ENCODE results near the gene NFATC4.

The NFATC4 gene

GRCh38 chr14:24337144-24337823 lies 30.7 kb upstream of the NFATC4 start:
- no peak overlapping the region for H3K4me3 Mint-ChIP-seq
- peaks cover 13% of the 10 kb centered on the region for H3K4me1 Mint-ChIP-seq
- no peaks in the 10 kb centered on the region for H3K36me3 Mint-ChIP-seq (ENCODE audit: low read depth)
- TF ChIP-seq, protein P1, sequence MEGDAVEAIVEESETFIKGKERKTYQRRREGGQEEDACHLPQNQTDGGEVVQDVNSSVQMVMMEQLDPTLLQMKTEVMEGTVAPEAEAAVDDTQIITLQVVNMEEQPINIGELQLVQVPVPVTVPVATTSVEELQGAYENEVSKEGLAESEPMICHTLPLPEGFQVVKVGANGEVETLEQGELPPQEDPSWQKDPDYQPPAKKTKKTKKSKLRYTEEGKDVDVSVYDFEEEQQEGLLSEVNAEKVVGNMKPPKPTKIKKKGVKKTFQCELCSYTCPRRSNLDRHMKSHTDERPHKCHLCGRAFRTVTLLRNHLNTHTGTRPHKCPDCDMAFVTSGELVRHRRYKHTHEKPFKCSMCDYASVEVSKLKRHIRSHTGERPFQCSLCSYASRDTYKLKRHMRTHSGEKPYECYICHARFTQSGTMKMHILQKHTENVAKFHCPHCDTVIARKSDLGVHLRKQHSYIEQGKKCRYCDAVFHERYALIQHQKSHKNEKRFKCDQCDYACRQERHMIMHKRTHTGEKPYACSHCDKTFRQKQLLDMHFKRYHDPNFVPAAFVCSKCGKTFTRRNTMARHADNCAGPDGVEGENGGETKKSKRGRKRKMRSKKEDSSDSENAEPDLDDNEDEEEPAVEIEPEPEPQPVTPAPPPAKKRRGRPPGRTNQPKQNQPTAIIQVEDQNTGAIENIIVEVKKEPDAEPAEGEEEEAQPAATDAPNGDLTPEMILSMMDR (IDR thresholded peaks at IDR 0.05; ENCODE audit: unreplicated experiment in 3 of 3), result no peak
- H3K27me3 Mint-ChIP-seq (ENCODE audit: low read depth), result peaks cover 97% of the 10 kb centered on the region
- no peak overlapping the region for H3K27ac Mint-ChIP-seq
- H3K9me3 Mint-ChIP-seq, result no peaks in the 10 kb centered on the region

DNA sequence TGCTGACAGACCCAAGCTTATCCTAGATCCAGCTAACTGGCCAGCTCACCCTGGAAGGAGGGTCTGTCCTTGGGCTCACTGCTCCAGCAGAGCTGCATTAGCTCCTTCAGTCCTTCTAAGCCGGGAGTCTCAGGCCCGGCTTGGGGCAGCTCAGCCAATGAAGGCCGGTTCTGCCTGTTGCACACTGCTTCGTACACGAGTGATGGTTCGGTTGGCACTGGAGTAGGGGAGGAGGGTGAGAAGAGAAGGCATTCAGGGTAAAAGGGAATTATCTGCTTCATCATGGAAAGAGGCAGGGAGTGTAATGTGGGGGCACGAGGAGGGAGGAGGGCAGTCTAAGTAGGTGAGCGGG lies 30.2 kb upstream of the NFATC4 start:
- H3K4me1 Mint-ChIP-seq, result peaks cover 12% of the 10 kb centered on the region
- TF ChIP-seq, protein P1 (IDR thresholded peaks at IDR 0.05; ENCODE audit: unreplicated experiment in 3 of 3), result no peak

DNA sequence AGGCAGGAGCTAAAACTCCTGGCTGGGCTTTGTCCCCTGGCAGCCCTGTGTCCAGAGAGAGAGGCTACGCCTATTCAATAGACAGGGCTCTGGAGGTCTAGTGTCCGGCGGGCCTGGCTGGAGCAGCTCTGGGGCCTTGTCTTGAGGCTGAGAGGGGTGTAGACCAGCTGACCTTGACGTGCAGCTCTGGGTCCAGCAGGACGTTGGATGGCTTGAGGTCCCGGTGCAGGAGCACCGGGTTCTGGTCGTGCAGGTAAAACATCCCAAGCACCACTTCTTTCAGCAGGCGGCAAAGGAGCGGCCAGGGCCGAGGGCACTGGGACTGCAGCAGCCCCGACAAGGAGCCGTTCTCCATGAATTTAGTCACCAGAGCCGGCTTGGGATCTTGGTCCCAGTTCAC lies 29.1 kb upstream of the NFATC4 start:
- TF ChIP-seq, protein P1 (IDR thresholded peaks at IDR 0.05; ENCODE audit: unreplicated experiment in 3 of 3), result no peak
- no peak overlapping the region for H3K27ac Mint-ChIP-seq
- peaks cover 87% of the 10 kb centered on the region for H3K27me3 Mint-ChIP-seq (ENCODE audit: low read depth)
- peak overlapping the region in 2 of 3 experiments; percentile 12 to 77 for H3K4me3 Mint-ChIP-seq
- H3K9me3 Mint-ChIP-seq, result no peaks in the 10 kb centered on the region
- peaks cover 12% of the 10 kb centered on the region for H3K4me1 Mint-ChIP-seq
- no peaks in the 10 kb centered on the region for H3K36me3 Mint-ChIP-seq (ENCODE audit: low read depth)

More for the DNA sequence above, 30.2 kb upstream of the NFATC4 start:
- peak overlapping the region; percentile 6 to 40 (median 8) for H3K4me3 Mint-ChIP-seq
- H3K9me3 Mint-ChIP-seq, result no peaks in the 10 kb centered on the region
- peaks cover 96% of the 10 kb centered on the region for H3K27me3 Mint-ChIP-seq (ENCODE audit: low read depth)
- H3K36me3 Mint-ChIP-seq (ENCODE audit: low read depth), result no peaks in the 10 kb centered on the region
- no peak overlapping the region for H3K27ac Mint-ChIP-seq

DNA sequence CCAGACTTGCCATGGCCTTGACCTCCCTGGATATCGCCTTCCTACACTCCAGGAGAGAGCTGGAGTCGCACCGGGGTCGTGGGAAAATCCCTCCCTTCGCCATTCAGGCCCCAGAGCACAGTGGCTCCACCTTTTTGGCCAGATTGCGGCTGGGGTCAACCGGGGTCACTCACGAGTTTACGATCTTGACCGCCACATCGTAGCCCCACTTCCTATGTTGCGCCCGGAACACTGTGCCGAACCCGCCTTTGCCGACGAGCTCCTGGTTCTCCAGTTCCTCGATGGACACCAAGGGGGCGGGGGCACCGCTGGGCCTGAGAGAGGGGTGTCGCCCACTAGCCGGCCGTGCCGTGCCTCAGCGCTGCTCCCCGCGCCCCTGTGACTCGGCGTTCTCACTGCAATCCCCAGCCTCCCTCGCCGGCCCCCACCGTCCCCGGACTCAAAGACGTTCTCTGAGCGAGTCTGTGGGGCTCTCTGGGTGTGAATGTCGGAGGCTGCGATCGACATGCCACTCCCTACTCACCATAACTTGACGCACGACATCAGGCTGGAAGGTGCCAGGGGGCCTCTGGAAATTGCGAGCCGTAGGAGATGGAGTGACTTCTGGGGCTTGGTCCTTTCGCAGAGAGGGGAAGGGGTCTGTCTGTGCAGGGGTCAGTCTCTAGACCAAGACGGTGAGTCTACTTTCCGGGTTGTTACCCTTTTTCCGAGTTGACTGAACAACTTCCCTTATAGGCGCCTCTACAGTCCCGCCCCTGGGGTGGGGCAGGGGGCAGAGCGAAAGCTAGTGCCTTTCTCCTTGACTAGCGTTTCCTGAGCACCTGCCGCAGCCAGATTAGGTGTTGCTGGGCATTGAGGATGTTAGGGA lies 28.5 kb upstream of the NFATC4 start, which contains the start of gene RIPK3:
Gene RIPK3, minus strand, starts transcription at position 708 of the 868 bp plus-strand sequence. Its CDS starts 165 bp downstream, at position 543.
- TF ChIP-seq, protein P1 (IDR thresholded peaks at IDR 0.05; ENCODE audit: unreplicated experiment in 3 of 3), result no peak
- Mint-ChIP-seq H3K4me1 (peaks cover 12% of the 10 kb centered on the region), H3K9me3 (no peaks in the 10 kb centered on the region), H3K27me3 (ENCODE audit: low read depth) (peaks cover 84% of the 10 kb centered on the region), H3K36me3 (ENCODE audit: low read depth) (no peaks in the 10 kb centered on the region), H3K4me3 (peak within 1 kb of the TSS; percentile 75 to 77 (median 77)), H3K27ac (no peak within 1 kb of the TSS)

DNA sequence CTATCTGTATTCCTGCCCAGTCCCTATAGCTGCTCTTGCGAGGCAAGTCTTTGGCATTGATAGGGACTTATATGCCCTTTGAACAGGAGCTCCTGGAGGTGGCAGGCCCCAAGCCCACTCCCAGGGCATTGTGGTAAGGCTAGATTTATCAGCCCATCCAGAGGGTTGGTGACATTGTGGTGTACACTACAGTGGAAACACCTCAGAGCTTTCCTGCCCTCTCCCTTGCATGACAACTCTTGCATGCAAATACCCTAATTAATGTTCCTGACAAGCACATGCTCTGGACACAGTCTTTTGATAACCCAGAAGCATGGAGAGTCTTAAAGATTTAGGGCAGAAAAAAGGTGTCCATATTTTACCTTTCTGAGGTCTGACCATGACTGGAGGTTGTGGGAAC lies 27.4 kb upstream of the NFATC4 start:
- Mint-ChIP-seq H3K4me3 (no peak overlapping the region), H3K9me3 (no peaks in the 10 kb centered on the region), H3K27ac (no peak overlapping the region), H3K27me3 (ENCODE audit: low read depth) (peaks cover 84% of the 10 kb centered on the region), H3K36me3 (ENCODE audit: low read depth) (no peaks in the 10 kb centered on the region), H3K4me1 (peaks cover 6% of the 10 kb centered on the region)
- TF ChIP-seq, protein P1 (IDR thresholded peaks at IDR 0.05; ENCODE audit: unreplicated experiment in 3 of 3), result no peak
